ENCODE measurements around the gene NPTN.

DNA sequence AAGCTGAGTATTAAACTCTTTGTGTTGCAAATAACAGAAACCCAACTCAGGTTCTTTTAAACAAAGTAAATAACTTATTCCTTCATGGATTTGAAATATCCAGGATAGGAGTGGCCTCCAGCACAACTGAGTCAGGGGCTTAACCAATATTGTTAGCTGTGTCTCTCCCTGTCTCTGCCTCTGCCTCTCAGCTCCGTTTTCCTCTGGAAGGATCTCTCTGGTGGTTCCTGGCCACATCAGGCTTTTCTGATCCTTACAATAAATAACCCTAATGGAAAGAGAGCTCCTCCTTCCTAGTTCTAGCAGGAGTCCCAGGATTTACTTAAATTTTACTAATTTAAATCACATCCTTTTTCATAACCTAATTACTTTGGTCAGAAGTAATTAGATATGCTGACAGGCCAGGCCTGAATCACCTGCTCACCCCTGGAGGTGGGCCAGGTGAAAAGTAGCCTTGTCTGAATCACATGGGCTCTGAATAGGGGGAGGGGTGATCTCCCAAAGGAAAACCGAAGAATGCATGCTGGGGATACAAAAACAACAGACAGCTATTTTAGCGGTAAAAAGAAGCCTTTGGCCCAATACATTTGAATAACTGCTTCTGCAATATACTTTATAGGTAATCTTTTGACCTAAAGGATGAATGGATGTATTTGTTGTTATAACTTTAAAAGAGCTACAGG, 114.9 kb downstream of the NPTN start:
- TF ChIP-seq HNRNPH1 (optimal IDR thresholded peaks at IDR 0.05; ENCODE audit: low read depth, low read length) (no peak), ZBED1 (IDR thresholded peaks at IDR 0.05) (no peak), RUNX1 (IDR thresholded peaks at IDR 0.05; ENCODE audit: low read depth) (no peak), NR3C1 (CRISPR knock-in tag; IDR thresholded peaks at IDR 0.05) (no peak), EP300 (IDR thresholded peaks at IDR 0.05; ENCODE audit: low read length) (no peak)
